ENCODE data around the gene WIPI1.

The WIPI1 gene

GRCh38 chr17:68399638-68400403 lies 57.5 kb downstream of the WIPI1 start:
- H3K9ac ChIP-seq (ENCODE audit: low read length in 5 of 5) = no peak overlapping the region

GRCh38 chr17:68398691-68399637 lies 58.3 kb downstream of the WIPI1 start:
- Histone ChIP-seq H3K4me3 (ENCODE audit: low read depth in 1 of 5, low read length in 5 of 5) (peak overlapping the region in 2 of 5 donors; percentile 18 to 47), H3K9me3 (ENCODE audit: control insufficient read depth in 5 of 5, low read length in 5 of 5) (peaks cover 0 to 9% (median 4%) of the 10 kb centered on the region in 5 donors), H3K27ac (ENCODE audit: low read depth, low read length) (no peak overlapping the region), H3K4me1 (ENCODE audit: control insufficient read depth in 5 of 5, insufficient read depth in 5 of 5, low read length in 5 of 5) (peaks cover 5 to 42% (median 8%) of the 10 kb centered on the region in 5 donors), H3K27me3 (ENCODE audit: control insufficient read depth in 5 of 5, insufficient read depth in 4 of 5, low read length in 5 of 5) (no peaks in the 10 kb centered on the region), H3K36me3 (ENCODE audit: control insufficient read depth in 5 of 5, insufficient read depth in 5 of 5, low read length in 5 of 5) (no peaks in the 10 kb centered on the region), H3K9ac (ENCODE audit: low read length in 5 of 5) (no peak overlapping the region)

More at GRCh38 chr17:68399638-68400403, 57.5 kb downstream of the WIPI1 start:
- H3K27me3 ChIP-seq (ENCODE audit: control insufficient read depth in 5 of 5, insufficient read depth in 4 of 5, low read length in 5 of 5) = no peaks in the 10 kb centered on the region
- H3K4me3 ChIP-seq (ENCODE audit: low read depth in 1 of 5, low read length in 5 of 5) = peak overlapping the region in 2 of 5 donors; percentile 18 to 47
- H3K9me3 ChIP-seq (ENCODE audit: control insufficient read depth in 5 of 5, low read length in 5 of 5) = peaks cover 0 to 6% (median 3%) of the 10 kb centered on the region in 5 donors
- peaks cover 5 to 42% (median 8%) of the 10 kb centered on the region in 5 donors for H3K4me1 ChIP-seq (ENCODE audit: control insufficient read depth in 5 of 5, insufficient read depth in 5 of 5, low read length in 5 of 5)
- no peaks in the 10 kb centered on the region for H3K36me3 ChIP-seq (ENCODE audit: control insufficient read depth in 5 of 5, insufficient read depth in 5 of 5, low read length in 5 of 5)
- no peak overlapping the region for H3K27ac ChIP-seq (ENCODE audit: low read depth, low read length)

GRCh38 chr17:68397108-68397536 lies 60.2 kb downstream of the WIPI1 start:
- Histone ChIP-seq H3K27me3 (ENCODE audit: control insufficient read depth in 5 of 5, insufficient read depth in 4 of 5, low read length in 5 of 5) (no peaks in the 10 kb centered on the region), H3K4me3 (ENCODE audit: low read depth in 1 of 5, low read length in 5 of 5) (no peak overlapping the region), H3K4me1 (ENCODE audit: control insufficient read depth in 5 of 5, insufficient read depth in 5 of 5, low read length in 5 of 5) (peaks cover 5 to 42% (median 8%) of the 10 kb centered on the region in 5 donors), H3K9ac (ENCODE audit: low read length in 5 of 5) (peak overlapping the region in 1 of 5 donors; percentile 54), H3K36me3 (ENCODE audit: control insufficient read depth in 5 of 5, insufficient read depth in 5 of 5, low read length in 5 of 5) (no peaks in the 10 kb centered on the region), H3K9me3 (ENCODE audit: control insufficient read depth in 5 of 5, low read length in 5 of 5) (peaks cover 0 to 9% (median 4%) of the 10 kb centered on the region in 5 donors), H3K27ac (ENCODE audit: low read depth, low read length) (peak overlapping the region; percentile 39)

- H3K4me1 ChIP-seq (ENCODE audit: control insufficient read depth in 5 of 5, insufficient read depth in 5 of 5, low read length in 5 of 5) = peaks cover 5 to 42% (median 13%) of the 10 kb centered on the region in 5 donors
- H3K9ac ChIP-seq (ENCODE audit: low read length in 5 of 5) = no peak overlapping the region
- no peaks in the 10 kb centered on the region for H3K27me3 ChIP-seq (ENCODE audit: control insufficient read depth in 5 of 5, insufficient read depth in 4 of 5, low read length in 5 of 5)
- H3K9me3 ChIP-seq (ENCODE audit: control insufficient read depth in 5 of 5, low read length in 5 of 5) = peaks cover 0 to 9% (median 4%) of the 10 kb centered on the region in 5 donors
- H3K36me3 ChIP-seq (ENCODE audit: control insufficient read depth in 5 of 5, insufficient read depth in 5 of 5, low read length in 5 of 5) = no peaks in the 10 kb centered on the region
- H3K27ac ChIP-seq (ENCODE audit: low read depth, low read length) = peak overlapping the region; percentile 39
- H3K4me3 ChIP-seq (ENCODE audit: low read depth in 1 of 5, low read length in 5 of 5) = no peak overlapping the region
Measured at GRCh38 chr17:68396226-68397107, 60.8 kb downstream of the WIPI1 start.

- H3K27ac ChIP-seq (ENCODE audit: low read depth, low read length) = no peak overlapping the region
- no peak overlapping the region for H3K9ac ChIP-seq (ENCODE audit: low read length in 5 of 5)
- H3K9me3 ChIP-seq (ENCODE audit: control insufficient read depth in 5 of 5, low read length in 5 of 5) = peaks cover 0 to 9% (median 4%) of the 10 kb centered on the region in 5 donors
- no peaks in the 10 kb centered on the region for H3K36me3 ChIP-seq (ENCODE audit: control insufficient read depth in 5 of 5, insufficient read depth in 5 of 5, low read length in 5 of 5)
- H3K4me3 ChIP-seq (ENCODE audit: low read depth in 1 of 5, low read length in 5 of 5) = no peak overlapping the region
- peaks cover 2 to 33% (median 13%) of the 10 kb centered on the region in 5 donors for H3K4me1 ChIP-seq (ENCODE audit: control insufficient read depth in 5 of 5, insufficient read depth in 5 of 5, low read length in 5 of 5)
- H3K27me3 ChIP-seq (ENCODE audit: control insufficient read depth in 5 of 5, insufficient read depth in 4 of 5, low read length in 5 of 5) = no peaks in the 10 kb centered on the region
Measured at GRCh38 chr17:68394608-68395331, 62.5 kb downstream of the WIPI1 start.

- H3K27me3 ChIP-seq (ENCODE audit: control insufficient read depth in 5 of 5, insufficient read depth in 4 of 5, low read length in 5 of 5) = no peaks in the 10 kb centered on the region
- no peaks in the 10 kb centered on the region for H3K36me3 ChIP-seq (ENCODE audit: control insufficient read depth in 5 of 5, insufficient read depth in 5 of 5, low read length in 5 of 5)
- H3K4me1 ChIP-seq (ENCODE audit: control insufficient read depth in 5 of 5, insufficient read depth in 5 of 5, low read length in 5 of 5) = peaks cover 0 to 18% (median 11%) of the 10 kb centered on the region in 5 donors
- H3K9ac ChIP-seq (ENCODE audit: low read length in 5 of 5) = no peak overlapping the region
- no peak overlapping the region for H3K27ac ChIP-seq (ENCODE audit: low read depth, low read length)
- H3K9me3 ChIP-seq (ENCODE audit: control insufficient read depth in 5 of 5, low read length in 5 of 5) = peaks cover 0 to 9% (median 4%) of the 10 kb centered on the region in 5 donors
- peak overlapping the region in 1 of 5 donors; percentile 24 for H3K4me3 ChIP-seq (ENCODE audit: low read depth in 1 of 5, low read length in 5 of 5)
Measured at GRCh38 chr17:68391561-68392268, 65.6 kb downstream of the WIPI1 start.

GRCh38 chr17:68390888-68391545 lies 66.3 kb downstream of the WIPI1 start:
- peaks cover 0 to 9% (median 4%) of the 10 kb centered on the region in 5 donors for H3K9me3 ChIP-seq (ENCODE audit: control insufficient read depth in 5 of 5, low read length in 5 of 5)
- H3K4me3 ChIP-seq (ENCODE audit: low read depth in 1 of 5, low read length in 5 of 5) = peak overlapping the region in 1 of 5 donors; percentile 24
- H3K4me1 ChIP-seq (ENCODE audit: control insufficient read depth in 5 of 5, insufficient read depth in 5 of 5, low read length in 5 of 5) = peaks cover 0 to 17% (median 10%) of the 10 kb centered on the region in 5 donors
- H3K27me3 ChIP-seq (ENCODE audit: control insufficient read depth in 5 of 5, insufficient read depth in 4 of 5, low read length in 5 of 5) = no peaks in the 10 kb centered on the region
- H3K9ac ChIP-seq (ENCODE audit: low read length in 5 of 5) = no peak overlapping the region
- no peak overlapping the region for H3K27ac ChIP-seq (ENCODE audit: low read depth, low read length)
- H3K36me3 ChIP-seq (ENCODE audit: control insufficient read depth in 5 of 5, insufficient read depth in 5 of 5, low read length in 5 of 5) = no peaks in the 10 kb centered on the region

- H3K36me3 ChIP-seq (ENCODE audit: control insufficient read depth in 5 of 5, insufficient read depth in 5 of 5, low read length in 5 of 5) = no peaks in the 10 kb centered on the region
- H3K27me3 ChIP-seq (ENCODE audit: control insufficient read depth in 5 of 5, insufficient read depth in 4 of 5, low read length in 5 of 5) = no peaks in the 10 kb centered on the region
- no peak overlapping the region for H3K4me3 ChIP-seq (ENCODE audit: low read depth in 1 of 5, low read length in 5 of 5)
- no peak overlapping the region for H3K27ac ChIP-seq (ENCODE audit: low read depth, low read length)
- no peak overlapping the region for H3K9ac ChIP-seq (ENCODE audit: low read length in 5 of 5)
- H3K4me1 ChIP-seq (ENCODE audit: control insufficient read depth in 5 of 5, insufficient read depth in 5 of 5, low read length in 5 of 5) = peaks cover under 1 to 22% (median 15%) of the 10 kb centered on the region in 5 donors
- no peaks in the 10 kb centered on the region for H3K9me3 ChIP-seq (ENCODE audit: control insufficient read depth in 5 of 5, low read length in 5 of 5)
Measured at GRCh38 chr17:68389041-68389440, 68.3 kb downstream of the WIPI1 start.
